ENCODE results near the gene SPTBN5.

Gene SPTBN5

GRCh38 chr15:41882689-41883483 is 11.0 kb downstream of the SPTBN5 start:
- no peaks in the 10 kb centered on the region for H3K36me3 ChIP-seq (ENCODE audit: insufficient read depth, low read length)
- no peaks in the 10 kb centered on the region for H3K9me3 ChIP-seq (ENCODE audit: low read length)
- H3F3A ChIP-seq (ENCODE audit: insufficient read depth, low read length), result no peaks in the 10 kb centered on the region
- H3K9me2 ChIP-seq (ENCODE audit: low read depth, low read length), result no peaks in the 10 kb centered on the region
- H4K20me1 ChIP-seq (ENCODE audit: insufficient read depth, low read length), result no peaks in the 10 kb centered on the region
- H3K4me2 ChIP-seq (ENCODE audit: low read length), result no peak overlapping the region
- no peak overlapping the region for H3K9ac ChIP-seq (ENCODE audit: low read length)
- H3K27me3 ChIP-seq (ENCODE audit: insufficient read depth, low read length), result peaks cover under 1% of the 10 kb centered on the region
- H3K27ac ChIP-seq (ENCODE audit: low read depth, low read length, poor library complexity, severe bottlenecking), result no peak overlapping the region
- H2AFZ ChIP-seq (ENCODE audit: low read length), result no peak overlapping the region
- TF ChIP-seq, protein P1, sequence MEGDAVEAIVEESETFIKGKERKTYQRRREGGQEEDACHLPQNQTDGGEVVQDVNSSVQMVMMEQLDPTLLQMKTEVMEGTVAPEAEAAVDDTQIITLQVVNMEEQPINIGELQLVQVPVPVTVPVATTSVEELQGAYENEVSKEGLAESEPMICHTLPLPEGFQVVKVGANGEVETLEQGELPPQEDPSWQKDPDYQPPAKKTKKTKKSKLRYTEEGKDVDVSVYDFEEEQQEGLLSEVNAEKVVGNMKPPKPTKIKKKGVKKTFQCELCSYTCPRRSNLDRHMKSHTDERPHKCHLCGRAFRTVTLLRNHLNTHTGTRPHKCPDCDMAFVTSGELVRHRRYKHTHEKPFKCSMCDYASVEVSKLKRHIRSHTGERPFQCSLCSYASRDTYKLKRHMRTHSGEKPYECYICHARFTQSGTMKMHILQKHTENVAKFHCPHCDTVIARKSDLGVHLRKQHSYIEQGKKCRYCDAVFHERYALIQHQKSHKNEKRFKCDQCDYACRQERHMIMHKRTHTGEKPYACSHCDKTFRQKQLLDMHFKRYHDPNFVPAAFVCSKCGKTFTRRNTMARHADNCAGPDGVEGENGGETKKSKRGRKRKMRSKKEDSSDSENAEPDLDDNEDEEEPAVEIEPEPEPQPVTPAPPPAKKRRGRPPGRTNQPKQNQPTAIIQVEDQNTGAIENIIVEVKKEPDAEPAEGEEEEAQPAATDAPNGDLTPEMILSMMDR (IDR thresholded peaks at IDR 0.05; ENCODE audit: low read length), result no peak
- no peak for TF ChIP-seq EZH2 (IDR thresholded peaks at IDR 0.05; ENCODE audit: borderline replicate concordance, low read length)
- no peaks in the 10 kb centered on the region for H3K4me1 ChIP-seq (ENCODE audit: insufficient read depth, low read length, severe bottlenecking)
- no peak overlapping the region for H3K4me3 ChIP-seq (ENCODE audit: low read depth, low read length, poor library complexity, severe bottlenecking)
- H3K79me2 ChIP-seq (ENCODE audit: insufficient read depth, low read length), result no peaks in the 10 kb centered on the region

- no peaks in the 10 kb centered on the region for H3K9me2 ChIP-seq (ENCODE audit: low read depth, low read length)
- no peaks in the 10 kb centered on the region for H3K9me3 ChIP-seq (ENCODE audit: low read length)
- H4K20me1 ChIP-seq (ENCODE audit: insufficient read depth, low read length), result no peaks in the 10 kb centered on the region
- H3F3A ChIP-seq (ENCODE audit: insufficient read depth, low read length), result no peaks in the 10 kb centered on the region
- no peak overlapping the region for H3K27ac ChIP-seq (ENCODE audit: low read depth, low read length, poor library complexity, severe bottlenecking)
- no peak overlapping the region for H3K9ac ChIP-seq (ENCODE audit: low read length)
- H3K4me1 ChIP-seq (ENCODE audit: insufficient read depth, low read length, severe bottlenecking), result no peaks in the 10 kb centered on the region
- no peak overlapping the region for H3K4me3 ChIP-seq (ENCODE audit: low read depth, low read length, poor library complexity, severe bottlenecking)
- no peaks in the 10 kb centered on the region for H3K36me3 ChIP-seq (ENCODE audit: insufficient read depth, low read length)
- H3K4me2 ChIP-seq (ENCODE audit: low read length), result no peak overlapping the region
- no peak overlapping the region for H2AFZ ChIP-seq (ENCODE audit: low read length)
- peaks cover 7% of the 10 kb centered on the region for H3K27me3 ChIP-seq (ENCODE audit: insufficient read depth, low read length)
- H3K79me2 ChIP-seq (ENCODE audit: insufficient read depth, low read length), result no peaks in the 10 kb centered on the region
- no peak for TF ChIP-seq EZH2 (IDR thresholded peaks at IDR 0.05; ENCODE audit: borderline replicate concordance, low read length)
- TF ChIP-seq, protein P1 (IDR thresholded peaks at IDR 0.05; ENCODE audit: low read length), result no peak
Measured at GRCh38 chr15:41881920-41882688, 11.7 kb downstream of the SPTBN5 start.

DNA sequence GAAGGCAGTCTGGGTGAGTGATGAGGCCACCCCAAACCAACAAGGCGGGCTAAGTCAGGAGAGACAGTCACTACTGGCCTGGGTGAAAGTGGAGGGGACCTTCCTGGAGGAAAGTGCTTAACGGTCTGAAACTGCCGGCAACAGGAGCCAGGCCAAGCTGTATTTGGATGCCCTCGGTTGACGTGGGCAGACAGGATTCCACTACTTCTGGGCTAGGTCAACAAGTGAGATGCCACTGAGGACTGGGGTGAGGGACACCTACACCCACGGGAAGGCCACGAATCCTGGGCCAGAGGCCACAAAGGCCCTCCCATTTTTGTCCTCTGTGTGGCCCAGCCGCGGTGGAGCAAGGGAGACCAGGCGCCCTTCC is 12.3 kb downstream of the SPTBN5 start:
- Histone ChIP-seq H3K36me3 (ENCODE audit: insufficient read depth, low read length) (no peaks in the 10 kb centered on the region), H3K4me1 (ENCODE audit: insufficient read depth, low read length, severe bottlenecking) (no peaks in the 10 kb centered on the region), H3K9me3 (ENCODE audit: low read length) (no peaks in the 10 kb centered on the region), H3K4me2 (ENCODE audit: low read length) (no peak overlapping the region), H3K9me2 (ENCODE audit: low read depth, low read length) (no peaks in the 10 kb centered on the region), H2AFZ (ENCODE audit: low read length) (no peak overlapping the region), H3K4me3 (ENCODE audit: low read depth, low read length, poor library complexity, severe bottlenecking) (no peak overlapping the region), H3K27ac (ENCODE audit: low read depth, low read length, poor library complexity, severe bottlenecking) (no peak overlapping the region), H3K27me3 (ENCODE audit: insufficient read depth, low read length) (peaks cover 7% of the 10 kb centered on the region), H4K20me1 (ENCODE audit: insufficient read depth, low read length) (no peaks in the 10 kb centered on the region), H3F3A (ENCODE audit: insufficient read depth, low read length) (no peaks in the 10 kb centered on the region), H3K79me2 (ENCODE audit: insufficient read depth, low read length) (no peaks in the 10 kb centered on the region), H3K9ac (ENCODE audit: low read length) (no peak overlapping the region)
- TF ChIP-seq EZH2 (IDR thresholded peaks at IDR 0.05; ENCODE audit: borderline replicate concordance, low read length), result no peak
- TF ChIP-seq, protein P1 (IDR thresholded peaks at IDR 0.05; ENCODE audit: low read length), result no peak
